Activated CD8-positive, alpha-beta memory T cell treated with anti-CD3 and anti-CD28 coated beads, Interleukin-2, amount 50 U/mL, for 1 hour (primary cell): ENCODE data around the gene NECAP2.
"Not testable (repeated sequence)": the region's sequence is repeated elsewhere in the genome, so short reads cannot be mapped to it uniquely, and the experiment has no call there.

Experiments
- DNase-seq: peaks from one replicate; pipeline ENCODE4 v3.0.0-alpha.2; 2020; ENCODE audit errors: extremely low read depth

NECAP2 gene

GRCh38 chr1:16430606-16431005, 9.9 kb upstream of the NECAP2 start:
- no peak for DNase-seq

- DNase-seq = no peak
Measured at GRCh38 chr1:16433030-16433429, 7.5 kb upstream of the NECAP2 start.

- DNase-seq = no peak
Measured at GRCh38 chr1:16434007-16434406, 6.5 kb upstream of the NECAP2 start.

GRCh38 chr1:16434501-16434900, 6.0 kb upstream of the NECAP2 start:
- no peak for DNase-seq

- no peak for DNase-seq
Measured at GRCh38 chr1:16436946-16437474, 3.5 kb upstream of the NECAP2 start, which contains the start of gene SPATA21. TSS of gene SPATA21 (minus strand) at chr1:16437424. CDS start at chr1:16431371, 6,053 bp downstream.

- DNase-seq = no peak
Measured at GRCh38 chr1:16438516-16438915, 2.0 kb upstream of the NECAP2 start.

GRCh38 chr1:16438924-16439323, 1.6 kb upstream of the NECAP2 start:
- DNase-seq = no peak

GRCh38 chr1:16440131-16440469, 424 bp upstream of the NECAP2 start:
- no peak for DNase-seq

- DNase-seq = no peak
Measured at GRCh38 chr1:16441282-16441665, 750 bp downstream of the NECAP2 start.

GRCh38 chr1:16442265-16442664, 1.7 kb downstream of the NECAP2 start:
- DNase-seq = no peak

- DNase-seq = no peak
Measured at GRCh38 chr1:16442941-16443340, 2.4 kb downstream of the NECAP2 start.

- DNase-seq = no peak
Measured at GRCh38 chr1:16443975-16444770, 3.6 kb downstream of the NECAP2 start.

- DNase-seq = no peak
Measured at GRCh38 chr1:16445052-16445451, 4.5 kb downstream of the NECAP2 start.

- no peak for DNase-seq
Measured at GRCh38 chr1:16446116-16446515, 5.6 kb downstream of the NECAP2 start.

- no peak for DNase-seq
Measured at GRCh38 chr1:16447641-16448040, 7.1 kb downstream of the NECAP2 start.

GRCh38 chr1:16449065-16449464, 8.5 kb downstream of the NECAP2 start:
- no peak for DNase-seq

GRCh38 chr1:16449666-16450065, 9.1 kb downstream of the NECAP2 start:
- DNase-seq = no peak

- DNase-seq = no peak
Measured at GRCh38 chr1:16450863-16451481, 10.4 kb downstream of the NECAP2 start.

- no peak for DNase-seq
Measured at GRCh38 chr1:16451841-16452528, 11.5 kb downstream of the NECAP2 start.

GRCh38 chr1:16454909-16455308, 14.4 kb downstream of the NECAP2 start:
- not testable (repeated sequence) for DNase-seq

- not testable (repeated sequence) for DNase-seq
Measured at GRCh38 chr1:16456151-16456550, 15.6 kb downstream of the NECAP2 start.

GRCh38 chr1:16458831-16459230, 18.3 kb downstream of the NECAP2 start:
- DNase-seq = no peak
